Panc1 (cell line): Measurements from ENCODE around the gene CSNK1G2. TPM values are rescaled to one million over a fixed set of nuclear protein-coding genes. Genes with fewer than 3 reads are reported as not detected.

Source experiments
- ATAC-seq: fragments of 200-7000 bp; cut with Tn5 transposase; 2 replicates; pipeline ENCODE4 v1.9.1; 2020; ENCODE audit warnings: mild to moderate bottlenecking, moderate library complexity
- BruUV-seq: library from RNA; stranded (reverse); fragments of 400-500 nt; replicated peaks from 2 replicates; lab custom pipeline; 2021; lab: Mats Ljungman, UMichigan
- CTCF ChIA-PET: fragments of 300-600 bp; sonication (Branson Sonifier 250); formaldehyde crosslinking; loops from one replicate; lab custom pipeline; 2022; ENCODE audit warnings: antibody characterized with exemption; lab: Charles Lee
- POLR2A ChIA-PET: fragments of 300-600 bp; sonication (Branson Sonifier 250); formaldehyde crosslinking; loops from one replicate; lab custom pipeline; 2022; ENCODE audit warnings: antibody characterized with exemption; lab: Charles Lee
- DNase-seq: peaks from one replicate; pipeline ENCODE4 v3.0.0-alpha.2; 2010; ENCODE audit warnings: low read depth, low spot score
- H3K27ac ChIP-seq: 2 replicates; pipeline ENCODE4 v1.5.1; 2011; ENCODE audit warnings: mild to moderate bottlenecking, low read length, inconsistent platforms
- H3K27me3 ChIP-seq: fragments of 200-500 bp; sonication (Bioruptor generic); 2 replicates; pipeline ENCODE4 v1.6.0; 2014; ENCODE audit warnings: low read length, inconsistent platforms; ENCODE audit not compliant: control insufficient read depth, insufficient read depth
- H3K36me3 ChIP-seq: fragments of 200-500 bp; sonication (Bioruptor generic); 2 replicates; pipeline ENCODE4 v1.5.1; 2014; ENCODE audit warnings: inconsistent platforms, mild to moderate bottlenecking, low read length, moderate library complexity; ENCODE audit not compliant: control insufficient read depth, insufficient read depth
- H3K4me1 ChIP-seq: 2 replicates; pipeline ENCODE4 v1.5.1; 2011; ENCODE audit warnings: inconsistent platforms, mild to moderate bottlenecking, low read length, moderate library complexity; ENCODE audit not compliant: control insufficient read depth, insufficient read depth
- H3K4me3 ChIP-seq, 2 experiments: 2 replicates each; pipeline ENCODE4 v1.5.1; 2011 to 2012; ENCODE audit warnings: low read depth in 2 of 2, low read length in 2 of 2, mild to moderate bottlenecking in 2 of 2, inconsistent platforms in 1 of 2, moderate library complexity in 1 of 2
- H3K9me3 ChIP-seq: fragments of 200-500 bp; sonication (Bioruptor generic); 2 replicates; pipeline ENCODE4 v1.5.1; 2014; ENCODE audit warnings: low read depth, mild to moderate bottlenecking, inconsistent platforms, low read length, moderate library complexity; ENCODE audit not compliant: control insufficient read depth, insufficient read depth
- POLR2AphosphoS5 ChIP-seq: IDR thresholded peaks from 2 replicates; pipeline ENCODE4 v1.6.1; 2012; ENCODE audit warnings: mild to moderate bottlenecking, low read depth, low read length, moderate library complexity
- REST ChIP-seq, 2 experiments: IDR thresholded peaks; 2 replicates each; pipeline ENCODE4 v1.6.1; 2011 to 2012; ENCODE audit warnings: low read depth in 2 of 2, control low read depth in 1 of 2, low read length in 1 of 2, mild to moderate bottlenecking in 1 of 2, moderate library complexity in 1 of 2; ENCODE audit not compliant: insufficient read depth in 1 of 2
- SIN3A ChIP-seq: IDR thresholded peaks from 2 replicates; pipeline ENCODE4 v1.6.1; 2012; ENCODE audit warnings: low read depth, mild to moderate bottlenecking, low read length, moderate library complexity, borderline replicate concordance; ENCODE audit not compliant: insufficient read depth
- TCF7L2 ChIP-seq: IDR thresholded peaks from 2 replicates; pipeline ENCODE4 v1.6.1; 2011; ENCODE audit warnings: mild to moderate bottlenecking, low read depth, low read length, inconsistent platforms
- in situ Hi-C: cut with HindIII; loops from 2 replicates; pipeline ENCODE4 v1.10.0; 2016; ENCODE audit warnings: low sequenced_read_pairs, low pct_unique_long_range_greater_than_20kb
- intact Hi-C: fragments of 100-400 bp; cut with micrococcal nuclease; formaldehyde crosslinking; loops from one replicate; pipeline ENCODE4 v1.10.0; 2022; ENCODE audit not compliant: unreplicated experiment
- total RNA-seq: library from RNA; stranded (reverse); gene quantifications from one replicate; pipeline ENCODE4 v1.2.1, GENCODE V29; 2021; ENCODE audit not compliant: unreplicated experiment
- TF ChIP-seq, protein P1 (sequence below): fragments of 450-650 bp; IDR thresholded peaks from 2 replicates; pipeline ENCODE4 v1.5.1; 2017; ENCODE audit warnings: mild to moderate bottlenecking

The CSNK1G2 gene
- total RNA-seq, 1 experiment from 2014 or later, result 65.8 TPM

- Histone ChIP-seq H3K9me3 (no peaks in the 10 kb centered on the region), H3K27me3 (no peaks in the 10 kb centered on the region), H3K27ac (no peak overlapping the region), H3K4me3 (no peak overlapping the region), H3K36me3 (no peaks in the 10 kb centered on the region), H3K4me1 (no peaks in the 10 kb centered on the region)
- intact Hi-C loops, result no loop called here
- CTCF ChIA-PET, result no interaction called here
- no peak for ATAC-seq
- no peak for TF ChIP-seq SIN3A
- no peak for TF ChIP-seq REST (IDR thresholded peaks at IDR 0.05; ENCODE audit: insufficient read depth in 1 of 2, low read depth in 2 of 2, low read length in 1 of 2)
- TF ChIP-seq POLR2AphosphoS5, result no peak
- TF ChIP-seq TCF7L2, result no peak
- TF ChIP-seq, protein P1, sequence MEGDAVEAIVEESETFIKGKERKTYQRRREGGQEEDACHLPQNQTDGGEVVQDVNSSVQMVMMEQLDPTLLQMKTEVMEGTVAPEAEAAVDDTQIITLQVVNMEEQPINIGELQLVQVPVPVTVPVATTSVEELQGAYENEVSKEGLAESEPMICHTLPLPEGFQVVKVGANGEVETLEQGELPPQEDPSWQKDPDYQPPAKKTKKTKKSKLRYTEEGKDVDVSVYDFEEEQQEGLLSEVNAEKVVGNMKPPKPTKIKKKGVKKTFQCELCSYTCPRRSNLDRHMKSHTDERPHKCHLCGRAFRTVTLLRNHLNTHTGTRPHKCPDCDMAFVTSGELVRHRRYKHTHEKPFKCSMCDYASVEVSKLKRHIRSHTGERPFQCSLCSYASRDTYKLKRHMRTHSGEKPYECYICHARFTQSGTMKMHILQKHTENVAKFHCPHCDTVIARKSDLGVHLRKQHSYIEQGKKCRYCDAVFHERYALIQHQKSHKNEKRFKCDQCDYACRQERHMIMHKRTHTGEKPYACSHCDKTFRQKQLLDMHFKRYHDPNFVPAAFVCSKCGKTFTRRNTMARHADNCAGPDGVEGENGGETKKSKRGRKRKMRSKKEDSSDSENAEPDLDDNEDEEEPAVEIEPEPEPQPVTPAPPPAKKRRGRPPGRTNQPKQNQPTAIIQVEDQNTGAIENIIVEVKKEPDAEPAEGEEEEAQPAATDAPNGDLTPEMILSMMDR, result no peak
- in situ Hi-C loops, result no loop called here
- POLR2A ChIA-PET, result no interaction called here
- BruUV-seq, result no TSS peak
- DNase-seq, result no peak
Observed at GRCh38 chr19:1952635-1953034, 11.7 kb downstream of the CSNK1G2 start.

- DNase-seq, result no peak
- intact Hi-C loops (no loop called here), in situ Hi-C loops (no loop called here)
- H3K27ac ChIP-seq, result no peak overlapping the region
- no peaks in the 10 kb centered on the region for H3K4me1 ChIP-seq
- no TSS peak for BruUV-seq
- ChIA-PET CTCF (no interaction called here), POLR2A (no interaction called here)
- H3K4me3 ChIP-seq, result no peak overlapping the region
- no peak for TF ChIP-seq REST (IDR thresholded peaks at IDR 0.05; ENCODE audit: insufficient read depth in 1 of 2, low read depth in 2 of 2, low read length in 1 of 2)
- TF ChIP-seq TCF7L2, result no peak
- no peak for TF ChIP-seq SIN3A
- TF ChIP-seq, protein P1, result no peak
- TF ChIP-seq POLR2AphosphoS5, result no peak
- ATAC-seq, result no peak
- H3K27me3 ChIP-seq, result no peaks in the 10 kb centered on the region
- H3K36me3 ChIP-seq, result no peaks in the 10 kb centered on the region
- H3K9me3 ChIP-seq, result no peaks in the 10 kb centered on the region
Observed at GRCh38 chr19:1953037-1953436, 12.1 kb downstream of the CSNK1G2 start.
